NCI-H2196 (cell line): ENCODE results near the gene SRPK2.
"Not testable (repeated sequence)": the region's sequence is repeated elsewhere in the genome, so short reads cannot be mapped to it uniquely, and the experiment has no call there.

Experiments used
- DNase-seq: peaks from one replicate; lab custom pipeline; 2025; ENCODE audit not compliant: unreplicated experiment; lab: John Stamatoyannopoulos, UW

The SRPK2 gene

GRCh38 chr7:105388356-105389087, at the start of gene SRPK2:
TSS of gene SRPK2 (minus strand) at chr7:105388921.
- peak; percentile 66 for DNase-seq

- no peak for DNase-seq
These were observed 49.5 kb upstream of the SRPK2 start for GRCh38 chr7:105438254-105438653.

GRCh38 chr7:105437356-105437755, 48.6 kb upstream of the SRPK2 start:
- DNase-seq, result not testable (repeated sequence)

- DNase-seq, result peak; percentile 53
These were observed 41.3 kb upstream of the SRPK2 start for GRCh38 chr7:105429746-105430612.

GRCh38 chr7:105426606-105427146, 38.0 kb upstream of the SRPK2 start:
- no peak for DNase-seq

- no peak for DNase-seq
These were observed 35.3 kb upstream of the SRPK2 start for GRCh38 chr7:105423987-105424386.

- no peak for DNase-seq
These were observed 25.2 kb upstream of the SRPK2 start for GRCh38 chr7:105413887-105414437.

GRCh38 chr7:105410774-105411173, 22.1 kb upstream of the SRPK2 start:
- DNase-seq, result not testable (repeated sequence)

- DNase-seq, result not testable (repeated sequence)
These were observed 21.1 kb upstream of the SRPK2 start for GRCh38 chr7:105409775-105410174.

- DNase-seq, result no peak
These were observed 20.2 kb upstream of the SRPK2 start for GRCh38 chr7:105408791-105409410.

GRCh38 chr7:105403128-105403527, 14.4 kb upstream of the SRPK2 start:
- no peak for DNase-seq

GRCh38 chr7:105402221-105403095, 13.7 kb upstream of the SRPK2 start:
- no peak for DNase-seq

GRCh38 chr7:105399043-105399725, 10.5 kb upstream of the SRPK2 start:
- DNase-seq, result no peak

- DNase-seq, result no peak
These were observed 7.8 kb upstream of the SRPK2 start for GRCh38 chr7:105396566-105396965.

- no peak for DNase-seq
These were observed 2.7 kb upstream of the SRPK2 start for GRCh38 chr7:105391429-105391828.

- no peak for DNase-seq
These were observed 1.2 kb upstream of the SRPK2 start for GRCh38 chr7:105389889-105390288.

GRCh38 chr7:105389088-105389650, 448 bp upstream of the SRPK2 start:
- peak; percentile 65 for DNase-seq

- peak; percentile 59 for DNase-seq
These were observed 989 bp downstream of the SRPK2 start for GRCh38 chr7:105387508-105388355.
